ENCODE data around the gene KLHL12.

DNA sequence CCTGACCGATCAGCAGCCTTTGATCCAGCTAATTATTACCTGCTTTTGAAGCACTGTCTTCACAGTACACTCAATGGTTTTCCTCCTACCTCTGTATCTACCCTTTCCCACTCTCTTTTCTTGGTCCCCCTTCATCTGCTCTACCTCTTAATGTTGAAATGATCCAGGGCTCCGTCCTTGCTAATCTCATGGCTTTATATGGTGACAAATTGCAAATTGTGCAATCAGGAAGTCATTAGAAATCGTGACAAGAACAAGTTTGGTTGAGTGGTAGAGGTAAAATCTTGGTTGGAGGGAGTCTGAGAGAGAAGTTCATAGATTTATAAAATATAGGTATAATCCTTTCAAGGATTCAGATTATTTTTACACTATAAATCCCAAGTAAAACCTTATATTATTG is 49.6 kb upstream of the KLHL12 start:
- TF ChIP-seq EP300 (IDR thresholded peaks at IDR 0.05) = no peak
- no peak for TF ChIP-seq POLR2A (IDR thresholded peaks at IDR 0.05)
- TF ChIP-seq, protein P1, sequence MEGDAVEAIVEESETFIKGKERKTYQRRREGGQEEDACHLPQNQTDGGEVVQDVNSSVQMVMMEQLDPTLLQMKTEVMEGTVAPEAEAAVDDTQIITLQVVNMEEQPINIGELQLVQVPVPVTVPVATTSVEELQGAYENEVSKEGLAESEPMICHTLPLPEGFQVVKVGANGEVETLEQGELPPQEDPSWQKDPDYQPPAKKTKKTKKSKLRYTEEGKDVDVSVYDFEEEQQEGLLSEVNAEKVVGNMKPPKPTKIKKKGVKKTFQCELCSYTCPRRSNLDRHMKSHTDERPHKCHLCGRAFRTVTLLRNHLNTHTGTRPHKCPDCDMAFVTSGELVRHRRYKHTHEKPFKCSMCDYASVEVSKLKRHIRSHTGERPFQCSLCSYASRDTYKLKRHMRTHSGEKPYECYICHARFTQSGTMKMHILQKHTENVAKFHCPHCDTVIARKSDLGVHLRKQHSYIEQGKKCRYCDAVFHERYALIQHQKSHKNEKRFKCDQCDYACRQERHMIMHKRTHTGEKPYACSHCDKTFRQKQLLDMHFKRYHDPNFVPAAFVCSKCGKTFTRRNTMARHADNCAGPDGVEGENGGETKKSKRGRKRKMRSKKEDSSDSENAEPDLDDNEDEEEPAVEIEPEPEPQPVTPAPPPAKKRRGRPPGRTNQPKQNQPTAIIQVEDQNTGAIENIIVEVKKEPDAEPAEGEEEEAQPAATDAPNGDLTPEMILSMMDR (IDR thresholded peaks at IDR 0.05) = no peak

All from gastroesophageal sphincter (tissue), 3 donors.